NCI-H1436 treated with DMSO at 0.1 percent for 48 hours (cell line): ENCODE results near the gene ZBTB17.
"Not testable (repeated sequence)": the region's sequence is repeated elsewhere in the genome, so short reads cannot be mapped to it uniquely, and the experiment has no call there.

ENCODE experiments used
- DNase-seq: peaks from one replicate; lab custom pipeline; 2025; lab: John Stamatoyannopoulos, UW

Gene ZBTB17

GRCh38 chr1:15934211-15935055 is 41.5 kb downstream of the ZBTB17 start:
- DNase-seq: no peak

- DNase-seq: no peak
Observed at GRCh38 chr1:15933684-15934083, 42.2 kb downstream of the ZBTB17 start.

GRCh38 chr1:15932612-15933011 is 43.3 kb downstream of the ZBTB17 start:
- DNase-seq: no peak

DNA sequence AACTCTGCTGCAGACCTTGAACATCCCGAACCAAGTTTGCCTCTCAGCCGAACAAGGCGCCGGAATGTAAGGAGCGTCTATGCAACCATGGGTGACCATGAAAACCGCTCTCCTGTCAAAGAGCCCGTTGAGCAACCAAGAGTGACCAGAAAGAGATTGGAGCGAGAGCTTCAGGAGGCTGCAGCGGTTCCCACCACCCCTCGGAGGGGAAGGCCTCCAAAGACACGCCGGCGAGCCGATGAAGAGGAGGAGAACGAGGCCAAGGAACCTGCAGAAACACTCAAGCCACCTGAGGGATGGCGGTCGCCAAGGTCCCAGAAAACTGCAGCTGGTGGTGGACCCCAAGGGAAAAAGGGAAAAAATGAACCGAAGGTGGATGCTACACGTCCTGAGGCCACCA is 44.0 kb downstream of the ZBTB17 start:
- no peak for DNase-seq

DNA sequence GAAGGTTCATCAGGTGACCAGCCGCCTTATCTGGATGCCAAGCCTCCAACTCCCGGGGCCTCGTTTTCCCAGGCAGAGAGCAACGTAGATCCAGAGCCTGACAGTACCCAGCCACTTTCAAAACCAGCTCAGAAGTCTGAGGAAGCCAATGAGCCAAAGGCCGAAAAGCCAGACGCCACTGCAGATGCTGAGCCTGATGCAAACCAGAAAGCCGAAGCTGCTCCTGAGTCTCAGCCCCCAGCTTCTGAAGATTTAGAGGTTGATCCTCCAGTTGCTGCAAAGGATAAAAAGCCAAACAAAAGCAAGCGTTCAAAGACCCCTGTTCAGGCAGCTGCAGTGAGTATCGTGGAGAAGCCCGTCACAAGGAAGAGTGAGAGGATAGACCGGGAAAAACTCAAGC is 44.5 kb downstream of the ZBTB17 start:
- no peak for DNase-seq

DNA sequence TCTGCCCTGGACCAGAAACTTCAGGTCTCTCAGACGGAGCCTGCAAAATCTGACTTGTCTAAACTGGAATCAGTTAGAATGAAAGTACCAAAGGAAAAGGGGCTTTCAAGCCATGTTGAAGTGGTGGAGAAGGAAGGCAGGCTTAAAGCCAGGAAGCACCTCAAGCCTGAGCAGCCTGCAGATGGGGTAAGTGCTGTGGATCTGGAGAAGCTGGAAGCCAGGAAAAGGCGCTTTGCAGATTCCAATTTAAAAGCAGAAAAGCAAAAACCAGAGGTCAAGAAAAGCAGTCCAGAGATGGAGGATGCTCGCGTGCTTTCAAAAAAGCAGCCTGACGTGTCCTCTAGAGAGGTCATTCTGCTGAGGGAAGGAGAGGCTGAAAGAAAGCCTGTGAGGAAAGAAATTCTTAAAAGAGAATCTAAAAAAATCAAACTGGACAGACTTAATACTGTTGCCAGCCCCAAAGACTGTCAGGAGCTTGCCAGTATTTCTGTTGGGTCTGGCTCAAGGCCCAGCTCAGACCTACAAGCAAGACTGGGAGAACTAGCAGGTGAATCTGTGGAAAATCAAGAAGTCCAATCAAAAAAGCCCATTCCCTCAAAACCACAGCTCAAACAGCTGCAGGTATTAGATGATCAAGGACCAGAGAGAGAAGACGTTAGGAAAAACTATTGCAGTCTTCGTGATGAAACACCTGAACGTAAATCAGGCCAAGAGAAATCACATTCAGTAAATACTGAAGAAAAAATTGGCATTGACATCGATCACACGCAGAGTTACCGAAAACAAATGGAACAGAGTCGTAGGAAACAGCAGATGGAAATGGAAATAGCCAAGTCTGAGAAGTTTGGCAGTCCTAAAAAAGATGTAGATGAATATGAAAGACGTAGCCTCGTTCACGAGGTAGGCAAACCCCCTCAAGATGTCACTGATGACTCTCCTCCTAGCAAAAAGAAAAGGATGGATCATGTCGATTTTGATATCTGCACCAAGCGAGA is 46.6 kb downstream of the ZBTB17 start:
- DNase-seq: no peak

GRCh38 chr1:15926448-15926847 is 49.5 kb downstream of the ZBTB17 start:
- DNase-seq: not testable (repeated sequence)

DNA sequence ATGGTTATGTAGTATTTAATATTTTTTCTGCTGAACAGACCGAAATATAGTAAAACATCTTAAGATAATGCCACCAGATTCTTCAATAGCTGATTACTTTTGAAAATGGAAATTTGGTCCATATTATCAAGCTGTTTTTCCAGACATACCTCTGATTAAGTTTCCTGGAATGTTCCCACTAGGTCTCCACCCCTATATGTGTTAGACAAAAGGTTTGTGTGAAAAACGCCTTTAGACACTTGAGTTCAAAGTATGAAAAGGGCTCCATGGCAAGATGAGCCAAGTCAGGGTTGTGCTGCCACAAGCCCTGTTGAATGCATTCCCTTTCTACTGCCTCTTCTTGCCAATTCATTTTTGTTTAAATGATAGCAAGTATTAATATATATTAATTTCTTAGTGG is 52.7 kb downstream of the ZBTB17 start:
- no peak for DNase-seq

DNA sequence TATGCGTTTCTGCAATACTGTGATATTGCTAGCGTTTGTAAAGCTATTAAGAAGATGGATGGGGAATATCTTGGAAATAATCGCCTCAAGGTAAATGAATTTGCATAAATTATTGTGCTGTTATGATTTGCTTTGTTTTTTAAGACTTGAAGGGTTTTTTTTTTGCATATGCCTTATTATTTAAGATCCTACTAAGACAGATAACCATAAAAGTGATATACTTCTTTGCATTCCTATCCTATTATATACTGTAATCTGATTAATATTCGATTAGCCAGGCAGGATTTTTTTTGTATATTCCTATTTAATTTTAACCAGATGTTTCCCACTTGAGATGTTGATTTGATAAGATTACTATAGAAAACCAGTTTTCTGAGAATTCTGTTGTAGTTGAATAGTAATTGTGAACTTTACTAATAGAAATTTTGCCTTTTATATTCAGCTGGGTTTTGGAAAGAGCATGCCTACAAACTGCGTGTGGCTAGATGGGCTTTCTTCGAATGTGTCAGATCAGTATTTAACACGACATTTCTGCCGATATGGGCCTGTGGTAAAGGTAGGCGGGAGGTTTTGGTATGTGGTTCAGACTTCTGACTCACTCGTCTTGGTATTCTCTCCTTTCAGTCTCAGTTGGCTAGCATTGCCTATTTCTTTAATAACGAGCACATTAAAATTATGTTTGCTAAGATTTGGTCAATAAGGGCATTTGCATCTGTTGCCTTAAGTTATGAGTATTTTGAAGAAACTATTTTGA is 56.8 kb downstream of the ZBTB17 start:
- no peak for DNase-seq

DNA sequence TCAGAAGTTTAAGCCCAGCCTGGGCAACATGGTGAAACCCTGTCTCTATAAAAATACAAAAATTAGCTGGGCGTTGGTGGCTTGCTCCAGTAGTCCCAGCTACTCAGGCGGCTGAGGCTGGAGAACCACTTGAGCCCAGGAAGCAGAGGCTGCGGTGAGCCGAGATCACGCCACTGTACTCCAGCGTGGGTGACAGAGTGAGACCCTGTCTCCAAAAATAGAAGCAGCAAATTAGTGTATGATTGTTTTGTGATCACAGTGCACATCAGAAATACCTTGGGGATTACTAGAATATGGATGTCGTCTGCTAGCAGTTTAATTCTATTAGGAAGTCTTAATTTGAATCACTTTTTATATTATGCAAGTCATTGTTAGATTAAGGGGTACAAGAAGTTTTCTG is 59.0 kb downstream of the ZBTB17 start:
- no peak for DNase-seq

- DNase-seq: no peak
Observed at GRCh38 chr1:15916417-15916816, 59.5 kb downstream of the ZBTB17 start.

DNA sequence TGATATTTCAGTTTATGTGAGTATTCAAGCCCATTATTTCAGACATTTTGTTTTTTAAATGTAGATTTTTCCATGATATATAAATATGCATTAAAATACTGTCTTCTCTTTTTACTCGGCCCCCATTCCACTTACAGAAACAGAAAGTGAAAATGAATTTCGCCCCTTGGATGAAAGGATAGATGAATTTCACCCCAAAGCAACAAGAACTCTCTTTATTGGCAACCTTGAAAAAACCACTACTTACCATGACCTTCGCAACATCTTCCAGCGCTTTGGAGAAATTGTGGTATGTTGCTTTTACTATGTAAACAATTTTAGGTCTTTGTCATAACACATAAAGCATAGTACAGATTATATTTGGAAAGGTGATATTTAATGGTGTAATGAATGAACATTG is 59.9 kb downstream of the ZBTB17 start:
- no peak for DNase-seq

DNA sequence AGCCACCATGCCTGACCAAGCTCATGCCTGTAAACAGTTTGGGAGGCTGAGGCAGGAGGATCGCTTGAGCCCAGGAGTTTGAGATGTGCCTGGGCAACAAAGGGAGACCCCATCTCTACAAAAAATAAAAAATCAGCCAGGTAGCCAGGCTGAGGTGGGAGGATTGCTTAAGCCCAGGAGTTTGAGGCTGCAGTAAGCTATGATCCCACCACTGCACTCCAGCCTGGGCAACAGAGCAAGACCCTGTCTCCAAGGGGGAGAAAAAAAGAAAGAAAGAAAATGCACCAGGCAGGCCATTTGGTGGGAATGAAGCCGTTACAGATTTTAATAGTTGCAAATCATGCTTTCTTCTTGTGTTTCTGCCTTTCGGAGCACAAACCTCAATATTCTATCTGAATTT is 62.3 kb downstream of the ZBTB17 start:
- not testable (repeated sequence) for DNase-seq

DNA sequence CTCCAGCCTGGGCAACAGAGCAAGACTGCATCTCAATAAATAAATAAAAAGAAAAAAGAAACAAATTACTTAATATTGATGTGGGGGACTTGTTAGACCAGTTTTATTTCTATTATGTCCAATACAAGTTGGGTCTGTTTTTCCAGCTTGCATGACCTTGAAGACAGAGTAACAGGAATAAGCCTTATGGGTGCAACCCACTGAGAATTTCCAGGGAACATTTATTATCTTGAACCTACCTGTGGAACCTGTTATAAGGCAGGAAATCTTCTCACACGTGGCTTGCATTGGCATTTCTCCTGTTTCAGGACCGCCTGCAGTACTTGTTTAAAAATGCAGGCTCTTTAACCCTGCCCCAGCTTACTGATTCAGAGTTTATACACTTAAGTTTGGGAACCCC is 64.0 kb downstream of the ZBTB17 start:
- no peak for DNase-seq

- DNase-seq: no peak
Observed at GRCh38 chr1:15911141-15911540, 64.8 kb downstream of the ZBTB17 start.

GRCh38 chr1:15908597-15908996 is 67.3 kb downstream of the ZBTB17 start:
- DNase-seq: no peak

GRCh38 chr1:15902882-15903281 is 73.0 kb downstream of the ZBTB17 start:
- DNase-seq: no peak

DNA sequence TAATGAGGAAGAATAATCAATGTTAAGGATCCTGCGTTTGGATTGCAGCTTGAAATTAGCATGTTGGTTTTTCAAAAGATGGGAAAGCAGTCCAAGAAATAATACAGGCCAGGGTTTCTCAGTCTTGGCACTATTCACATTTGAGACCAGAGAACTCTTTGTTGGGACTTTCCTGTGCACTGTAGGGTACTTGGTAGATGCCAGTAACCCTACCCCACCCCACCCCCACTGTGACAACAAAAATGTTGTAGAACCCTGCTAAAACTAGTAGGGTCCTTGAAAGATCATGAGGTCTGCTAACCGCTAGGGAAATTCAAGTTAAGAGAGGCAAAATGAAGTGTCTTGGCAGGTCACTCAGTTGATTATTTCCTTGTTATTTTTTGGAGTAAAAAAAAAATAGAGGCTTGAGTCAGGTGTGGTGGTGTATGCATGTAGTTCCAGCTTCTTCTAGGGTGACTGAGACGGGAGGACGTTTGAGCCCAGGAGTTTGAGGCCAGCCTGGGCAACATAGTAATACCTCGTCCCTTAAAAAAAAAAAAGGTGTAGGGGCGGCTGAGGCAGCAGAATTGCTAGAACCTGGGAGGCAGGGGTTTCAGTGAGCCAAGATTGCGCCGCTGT is 75.1 kb downstream of the ZBTB17 start:
- no peak for DNase-seq

GRCh38 chr1:15899266-15899665 is 76.6 kb downstream of the ZBTB17 start:
- DNase-seq: no peak

GRCh38 chr1:15896841-15897610 is 78.9 kb downstream of the ZBTB17 start:
- not testable (repeated sequence) for DNase-seq

DNA sequence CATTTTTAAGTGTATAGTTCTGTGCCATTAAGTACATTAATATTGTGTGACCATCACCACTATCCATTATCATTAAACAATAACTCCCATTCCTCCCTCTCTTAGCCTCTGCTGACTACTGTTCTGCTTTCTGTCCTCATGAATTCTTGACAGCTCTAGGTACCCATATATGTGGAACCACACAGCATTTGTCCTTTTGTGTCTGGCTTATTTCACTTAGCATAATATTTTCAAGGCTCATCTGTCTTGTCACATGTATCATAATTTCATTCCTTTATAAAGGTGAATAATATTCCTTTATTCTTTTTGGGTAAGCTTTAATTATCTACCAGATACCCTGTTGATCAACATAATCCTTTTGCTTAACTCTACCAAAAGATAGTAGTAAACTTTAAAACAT is 80.7 kb downstream of the ZBTB17 start:
- DNase-seq: no peak
